Naive thymus-derived CD4-positive, alpha-beta T cell (primary cell): ENCODE data around the gene ZNF234. TPM values are rescaled to one million over a fixed set of nuclear protein-coding genes. Genes with fewer than 3 reads are reported as not detected.
"Not testable (repeated sequence)": the region's sequence is repeated elsewhere in the genome, so short reads cannot be mapped to it uniquely, and the experiment has no call there.

Experiments used
- ATAC-seq: fragments of 150-1000 bp; cut with Tn5 transposase; 2 replicates; pipeline ENCODE4 v1.10.0; 2021; ENCODE audit warnings: mild to moderate bottlenecking, moderate library complexity
- CTCF ChIA-PET: fragments of 350-600 bp; sonication (Branson Sonifier 250); formaldehyde crosslinking; loops from one replicate; lab custom pipeline; 2021; ENCODE audit warnings: antibody characterized with exemption; lab: Charles Lee
- POLR2A ChIA-PET: fragments of 350-600 bp; sonication (Branson Sonifier 250); formaldehyde crosslinking; loops from one replicate; lab custom pipeline; 2021; ENCODE audit warnings: antibody characterized with exemption, inconsistent platforms; lab: Charles Lee
- DNase-seq, 9 donors: peaks; one replicate each; pipeline versions ENCODE4 v3.0.0 to v3.0.0-alpha.2; 2020 to 2022; ENCODE audit warnings: mixed read lengths in 1 of 9
- H3K27ac ChIP-seq: one replicate; pipeline ENCODE4 v1.7.0; 2013; ENCODE audit warnings: mild to moderate bottlenecking, low read depth, low read length, moderate library complexity
- H3K27me3 ChIP-seq, 2 donors: one replicate each; pipeline ENCODE4 v1.7.0; 2013; ENCODE audit warnings: low read length in 2 of 2, mild to moderate bottlenecking in 2 of 2, moderate library complexity in 2 of 2; ENCODE audit not compliant: control insufficient read depth in 2 of 2, insufficient read depth in 2 of 2
- H3K36me3 ChIP-seq, 3 experiments: 1 replicate in 2 of 3; 2 replicates in 1 of 3; pipeline ENCODE4 v1.7.0; 2013; ENCODE audit warnings: low read length in 3 of 3, mild to moderate bottlenecking in 3 of 3, moderate library complexity in 1 of 3; ENCODE audit not compliant: insufficient read depth in 3 of 3, control insufficient read depth in 2 of 3
- H3K4me1 ChIP-seq, 2 donors: one replicate each; pipeline ENCODE4 v1.7.0; 2013; ENCODE audit warnings: low read length in 2 of 2, mild to moderate bottlenecking in 2 of 2, moderate library complexity in 1 of 2; ENCODE audit not compliant: control insufficient read depth in 2 of 2, insufficient read depth in 2 of 2
- H3K4me3 ChIP-seq: 2 replicates; pipeline ENCODE4 v1.7.0; 2013; ENCODE audit warnings: mild to moderate bottlenecking, low read length
- H3K9me3 ChIP-seq, 3 experiments: 1 replicate in 2 of 3; 2 replicates in 1 of 3; pipeline ENCODE4 v1.7.0; 2013; ENCODE audit warnings: low read length in 3 of 3; ENCODE audit not compliant: control insufficient read depth in 2 of 3
- H3K27ac Mint-ChIP-seq, 9 donors: one replicate each; pipeline ENCODE4 v1.8.0; 2020 to 2022; ENCODE audit warnings: mixed read lengths in 9 of 9, mild to moderate bottlenecking in 8 of 9, moderate library complexity in 5 of 9, inconsistent platforms in 2 of 9
- H3K27me3 Mint-ChIP-seq, 5 donors: one replicate each; pipeline ENCODE4 v1.8.0; 2021 to 2022; ENCODE audit warnings: mixed read lengths in 5 of 5, mild to moderate bottlenecking in 1 of 5
- H3K36me3 Mint-ChIP-seq, 5 donors: one replicate each; pipeline ENCODE4 v1.8.0; 2020 to 2022; ENCODE audit warnings: mixed read lengths in 5 of 5, mild to moderate bottlenecking in 3 of 5, inconsistent platforms in 1 of 5
- H3K4me1 Mint-ChIP-seq, 7 donors: one replicate each; pipeline ENCODE4 v1.8.0; 2020 to 2022; ENCODE audit warnings: mixed read lengths in 7 of 7, mild to moderate bottlenecking in 3 of 7, inconsistent platforms in 1 of 7
- H3K4me3 Mint-ChIP-seq, 10 donors: one replicate each; pipeline ENCODE4 v1.8.0; 2020 to 2022; ENCODE audit warnings: mild to moderate bottlenecking in 10 of 10, mixed read lengths in 10 of 10, moderate library complexity in 6 of 10, inconsistent platforms in 2 of 10
- H3K9me3 Mint-ChIP-seq, 11 donors: one replicate each; pipeline ENCODE4 v1.8.0; 2020 to 2022; ENCODE audit warnings: mixed read lengths in 11 of 11, mild to moderate bottlenecking in 4 of 11, inconsistent platforms in 1 of 11, moderate library complexity in 1 of 11
- intact Hi-C, 2 donors: fragments of 100-400 bp; cut with micrococcal nuclease; formaldehyde crosslinking; loops; one replicate each; pipeline ENCODE4 v1.15.1; 2023
- polyA plus RNA-seq, 2 donors: library from polyadenylated mRNA; unstranded; fragments of 300-500 nt; fragmentation: Illumina TruSeq; gene quantifications; one replicate each; pipeline ENCODE4 v1.2.3, GENCODE V29; 2021
- total RNA-seq, 6 experiments: library from RNA in 5 of 6; stranded (reverse) in 5 of 6; gene quantifications; 1 replicate in 5 of 6; 2 replicates in 1 of 6; pipeline ENCODE4 v1.2.3 and lab custom pipeline; 2021 to 2026

Gene ZNF234
- total and polyA plus RNA-seq, 7 experiments from 2014 or later: 2.8 to 25.2 (median 9.5) TPM

- Histone ChIP-seq H3K4me3 (peak overlapping the region; percentile 87), H3K27me3 (no peaks in the 10 kb centered on the region), H3K27ac (peak overlapping the region; percentile 78), H3K36me3 (peaks cover 4 to 32% (median 5%) of the 10 kb centered on the region in 3 experiments), H3K4me1 (peaks cover 6 to 9% of the 10 kb centered on the region in 2 donors), H3K9me3 (peaks cover 0 to 40% (median 10%) of the 10 kb centered on the region in 3 experiments)
- peak overlapping the region in 8 of 9 donors; percentile 84 to 99 (median 98) for H3K27ac Mint-ChIP-seq
- peaks cover 10 to 40% (median 40%) of the 10 kb centered on the region in 7 donors for H3K4me1 Mint-ChIP-seq
- intact Hi-C loops: loop anchor here (1.0 to 10.0 kb wide), 5 partner anchors 23 to 141 kb away; partner anchors contain the start of genes ZNF234 (in 2 of the 2), ZNF225 (in 1 of the 2), ZNF235 (in 1 of the 2) and ZNF284 (in 1 of the 2)
- DNase-seq: no peak
- ATAC-seq: no peak
- H3K27me3 Mint-ChIP-seq: no peaks in the 10 kb centered on the region
- H3K9me3 Mint-ChIP-seq: peaks cover 3 to 94% (median 58%) of the 10 kb centered on the region in 11 donors
- CTCF ChIA-PET: no interaction called here
- peaks cover 12 to 53% (median 38%) of the 10 kb centered on the region in 5 donors for H3K36me3 Mint-ChIP-seq
- POLR2A ChIA-PET: interaction anchor here (1.1 to 2.9 kb wide), 6 partner anchors 22 to 229 kb away, joined by 3 to 12 read pairs (median 8); partner anchors contain the start of genes ZNF227, ZNF234, ZNF235 and ZNF45
- H3K4me3 Mint-ChIP-seq: peak overlapping the region; percentile 97 to 99 (median 98)
These were observed 22.9 kb downstream of the ZNF234 start for GRCh38 chr19:44164327-44164672.

DNA sequence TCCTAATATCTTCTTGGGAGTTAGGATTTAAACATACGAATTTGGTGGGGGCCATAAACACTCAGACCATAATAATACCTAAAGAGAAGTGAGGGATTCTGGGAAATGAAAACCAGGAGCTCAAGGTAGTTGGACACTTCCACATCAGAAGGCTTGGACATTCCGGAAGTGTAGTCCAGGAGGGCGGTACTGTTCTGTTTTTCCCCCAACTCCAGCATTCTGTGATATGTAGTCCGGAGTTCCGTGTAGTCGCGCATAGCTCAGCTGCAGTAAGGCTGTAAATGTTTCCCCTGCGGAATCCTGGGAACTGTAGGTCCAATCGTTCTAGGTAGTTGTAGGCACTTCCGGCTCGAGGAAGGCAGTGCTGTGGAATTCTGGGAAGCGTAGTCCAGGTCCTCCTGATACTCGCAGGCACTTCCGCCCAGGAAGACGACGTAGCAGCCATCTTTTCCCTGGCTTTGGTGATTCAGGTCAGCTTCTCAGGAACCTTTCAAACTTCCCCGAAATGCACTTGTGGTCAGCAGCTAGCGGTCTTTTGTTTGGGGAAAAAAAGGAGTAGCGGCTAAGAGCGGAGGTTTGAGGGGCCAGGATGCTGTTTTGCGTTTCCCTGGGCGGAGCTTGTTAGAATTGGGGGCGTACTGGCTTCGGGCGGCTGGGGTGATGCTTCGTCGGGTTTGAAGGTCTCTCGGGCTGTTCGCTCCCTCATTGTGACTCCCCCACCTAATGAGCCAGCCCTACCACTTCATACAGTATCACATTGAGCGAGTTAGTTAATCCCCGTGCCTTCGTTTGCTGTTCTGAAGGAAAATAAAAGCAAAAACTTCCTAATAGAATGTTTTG, 23.5 kb downstream of the ZNF234 start, which contains the start of gene ZNF226:
TSS of gene ZNF226 (plus strand) at position 428 of the 840 bp plus-strand sequence. CDS start 4,981 bp downstream, outside the sequence.
- ATAC-seq (peak; percentile 97), DNase-seq (peak; percentile 24 to 83 (median 75))
- POLR2A ChIA-PET: interaction anchor here (0.6 to 2.9 kb wide), 10 partner anchors 11 to 335 kb away, joined by 3 to 12 read pairs (median 6); partner anchors contain the start of genes ZNF180, ZNF227, ZNF234 and ZNF235
- H3K36me3 Mint-ChIP-seq: peaks cover 12 to 59% (median 44%) of the 10 kb centered on the region in 5 donors
- CTCF ChIA-PET: interaction anchor here (0.9 to 1.3 kb wide), 3 partner anchors 48 to 335 kb away, joined by 3 to 8 read pairs (median 3); partner anchors contain the start of gene ZNF227
- H3K4me1 ChIP-seq: peaks cover 6 to 9% of the 10 kb centered on the region in 2 donors
- peak within 1 kb of the TSS; percentile 84 to 99 (median 97) for H3K27ac Mint-ChIP-seq
- H3K27ac ChIP-seq: peak within 1 kb of the TSS; percentile 78
- peaks cover 9 to 38% (median 10%) of the 10 kb centered on the region in 3 experiments for H3K36me3 ChIP-seq
- intact Hi-C loops: loop anchor here (1.0 to 10.0 kb wide), 10 partner anchors 24 to 335 kb away; partner anchors contain the start of genes ZNF224 (in 2 of the 2), ZNF225 (in 2 of the 2), ZNF230 (in 2 of the 2) and ZNF234 (in 2 of the 2)
- H3K9me3 ChIP-seq: peaks cover 0 to 46% (median 10%) of the 10 kb centered on the region in 3 experiments
- peaks cover 10 to 40% (median 40%) of the 10 kb centered on the region in 7 donors for H3K4me1 Mint-ChIP-seq
- no peaks in the 10 kb centered on the region for H3K27me3 ChIP-seq
- H3K27me3 Mint-ChIP-seq: no peaks in the 10 kb centered on the region
- peak within 1 kb of the TSS; percentile 87 for H3K4me3 ChIP-seq
- H3K4me3 Mint-ChIP-seq: peak within 1 kb of the TSS; percentile 97 to 99 (median 98)
- H3K9me3 Mint-ChIP-seq: peaks cover 3 to 95% (median 58%) of the 10 kb centered on the region in 11 donors

- ATAC-seq, H3K27ac Mint-ChIP-seq, H3K4me1 ChIP-seq, DNase-seq, H3K4me3 Mint-ChIP-seq, H3K4me3 ChIP-seq, intact Hi-C loops, H3K27ac ChIP-seq, POLR2A ChIA-PET, H3K27me3 ChIP-seq, H3K27me3 Mint-ChIP-seq, CTCF ChIA-PET: not testable (repeated sequence)
- H3K9me3 ChIP-seq: peaks cover 0 to 68% (median 21%) of the 10 kb centered on the region in 3 experiments
- Mint-ChIP-seq H3K36me3 (peaks cover 49 to 88% (median 87%) of the 10 kb centered on the region in 5 donors), H3K9me3 (peaks cover 0 to 93% (median 65%) of the 10 kb centered on the region in 11 donors), H3K4me1 (peaks cover 8 to 26% (median 24%) of the 10 kb centered on the region in 7 donors)
- H3K36me3 ChIP-seq: peaks cover 49 to 90% (median 58%) of the 10 kb centered on the region in 3 experiments
These were observed 29.3 kb downstream of the ZNF234 start for GRCh38 chr19:44170660-44171059.

- intact Hi-C loops: no loop called here
- ATAC-seq: no peak
- peaks cover 58 to 71% (median 67%) of the 10 kb centered on the region in 5 donors for H3K36me3 Mint-ChIP-seq
- H3K4me3 ChIP-seq: no peak overlapping the region
- POLR2A ChIA-PET: interaction anchor here (0.6 to 1.1 kb wide), 2 partner anchors 11 to 134 kb away, joined by 3 read pairs; partner anchors contain the start of gene ZNF226
- no peaks in the 10 kb centered on the region for H3K27me3 ChIP-seq
- no peaks in the 10 kb centered on the region for H3K4me1 Mint-ChIP-seq
- no peak overlapping the region for H3K27ac ChIP-seq
- no peaks in the 10 kb centered on the region for H3K4me1 ChIP-seq
- peak overlapping the region in 1 of 10 donors; percentile 12 for H3K4me3 Mint-ChIP-seq
- H3K9me3 Mint-ChIP-seq: peaks cover 16 to 98% (median 85%) of the 10 kb centered on the region in 11 donors
- H3K27ac Mint-ChIP-seq: no peak overlapping the region
- DNase-seq: no peak
- peaks cover 11 to 95% (median 34%) of the 10 kb centered on the region in 3 experiments for H3K9me3 ChIP-seq
- peaks cover 45 to 59% (median 47%) of the 10 kb centered on the region in 3 experiments for H3K36me3 ChIP-seq
- no peaks in the 10 kb centered on the region for H3K27me3 Mint-ChIP-seq
- CTCF ChIA-PET: no interaction called here
These were observed 35.2 kb downstream of the ZNF234 start for GRCh38 chr19:44176590-44176989.

DNA sequence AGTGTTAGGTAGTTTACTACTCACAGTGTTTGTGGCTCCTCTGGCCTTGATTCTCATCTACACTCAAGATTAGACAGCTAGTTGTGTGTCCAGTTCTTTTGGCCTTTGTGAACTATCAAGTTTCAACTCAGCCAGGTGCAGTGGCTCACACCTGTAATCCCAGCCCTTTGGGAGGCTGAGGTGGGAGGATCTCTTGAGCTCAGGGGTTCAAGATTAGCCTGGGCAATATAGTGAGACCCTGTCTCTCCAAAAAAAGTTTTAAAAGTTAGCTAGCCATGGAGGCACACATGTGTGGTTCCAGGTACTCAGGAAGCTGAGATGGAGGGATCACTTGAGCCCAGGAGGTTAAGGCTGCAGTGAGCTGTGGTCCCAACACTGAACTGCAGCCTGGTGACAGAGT, 39.6 kb downstream of the ZNF234 start:
- CTCF ChIA-PET: no interaction called here
- Mint-ChIP-seq H3K36me3 (peaks cover 23 to 49% (median 27%) of the 10 kb centered on the region in 5 donors), H3K27me3 (no peaks in the 10 kb centered on the region), H3K4me3 (no peak overlapping the region), H3K4me1 (no peaks in the 10 kb centered on the region), H3K9me3 (peaks cover 20 to 97% (median 55%) of the 10 kb centered on the region in 11 donors), H3K27ac (no peak overlapping the region)
- POLR2A ChIA-PET: no interaction called here
- Histone ChIP-seq H3K27me3 (no peaks in the 10 kb centered on the region), H3K4me1 (no peaks in the 10 kb centered on the region), H3K36me3 (peaks cover 4 to 15% (median 7%) of the 10 kb centered on the region in 3 experiments), H3K4me3 (no peak overlapping the region), H3K27ac (no peak overlapping the region), H3K9me3 (peaks cover 11 to 87% (median 15%) of the 10 kb centered on the region in 3 experiments)
- DNase-seq (no peak), ATAC-seq (no peak)
- intact Hi-C loops: no loop called here

GRCh38 chr19:44182145-44182544, 40.8 kb downstream of the ZNF234 start:
- Histone ChIP-seq H3K9me3 (peaks cover 5 to 75% (median 8%) of the 10 kb centered on the region in 3 experiments), H3K36me3 (peaks cover 0 to 3% (median 0%) of the 10 kb centered on the region in 3 experiments), H3K27ac (no peak overlapping the region), H3K27me3 (no peaks in the 10 kb centered on the region), H3K4me3 (no peak overlapping the region), H3K4me1 (no peaks in the 10 kb centered on the region)
- intact Hi-C loops: no loop called here
- Mint-ChIP-seq H3K4me3 (no peak overlapping the region), H3K9me3 (peaks cover 8 to 97% (median 50%) of the 10 kb centered on the region in 11 donors), H3K36me3 (peaks cover 11 to 42% (median 15%) of the 10 kb centered on the region in 5 donors), H3K4me1 (no peaks in the 10 kb centered on the region), H3K27ac (no peak overlapping the region), H3K27me3 (no peaks in the 10 kb centered on the region)
- CTCF ChIA-PET: no interaction called here
- DNase-seq (no peak), ATAC-seq (no peak)
- POLR2A ChIA-PET: interaction anchor here (0.6 kb wide), 1 partner anchor 209 kb away, joined by 3 read pairs; no protein-coding TSS in a partner anchor
